Endothelial cell of umbilical vein (primary cell): Measurements from ENCODE around the gene EDN1. TPM values are rescaled to one million over a fixed set of nuclear protein-coding genes. Genes with fewer than 3 reads are reported as not detected.

Source experiments
- BruUV-seq: library from RNA; stranded (reverse); fragments of 400-500 nt; replicated peaks from 2 replicates; lab custom pipeline; 2021; lab: Mats Ljungman, UMichigan
- CTCF ChIA-PET: fragments of 300-600, 350-600 bp; sonication (Branson Sonifier 250); formaldehyde crosslinking; loops from one replicate; lab custom pipeline; 2021; ENCODE audit warnings: antibody characterized with exemption, inconsistent platforms; lab: Charles Lee
- POLR2A ChIA-PET: fragments of 300-600, 350-600 bp; sonication (Branson Sonifier 250); formaldehyde crosslinking; loops from one replicate; lab custom pipeline; 2021; ENCODE audit warnings: antibody characterized with exemption, inconsistent platforms; lab: Charles Lee
- DNase-seq: peaks from one replicate; pipeline ENCODE4 v3.0.0-alpha.2; 2011; ENCODE audit warnings: low read depth, low spot score
- FAIRE-seq: peaks from 2 replicates; lab custom pipeline; 2011; peaks lifted over from hg19 to GRCh38; lab: Jason Lieb, UNC
- H2AFZ ChIP-seq: 2 replicates; pipeline ENCODE4 v1.6.0; 2012; ENCODE audit warnings: low read depth, low read length, control low read depth, inconsistent platforms
- H3K27ac ChIP-seq: 2 replicates; pipeline ENCODE4 v1.5.1; 2011; ENCODE audit warnings: low read depth, mild to moderate bottlenecking, control low read depth, low read length, moderate library complexity; ENCODE audit not compliant: insufficient read depth
- H3K27me3 ChIP-seq, 2 experiments: 2 replicates each; pipeline versions ENCODE4 v1.6.0 to v1.6.1; 2011; ENCODE audit warnings: low read length in 2 of 2, mixed read lengths in 1 of 2; ENCODE audit not compliant: control insufficient read depth in 2 of 2, insufficient read depth in 2 of 2
- H3K36me3 ChIP-seq, 2 experiments: 2 replicates in 1 of 2; 3 replicates in 1 of 2; pipeline ENCODE4 v1.5.1; 2011; ENCODE audit warnings: low read length in 2 of 2, mild to moderate bottlenecking in 1 of 2, moderate library complexity in 1 of 2; ENCODE audit not compliant: control insufficient read depth in 2 of 2, insufficient read depth in 2 of 2; ENCODE audit errors: extremely low read depth in 1 of 2
- H3K4me1 ChIP-seq: 3 replicates; pipeline ENCODE4 v1.5.1; 2011; ENCODE audit warnings: mild to moderate bottlenecking, low read length; ENCODE audit not compliant: control insufficient read depth, insufficient read depth; ENCODE audit errors: extremely low read depth
- H3K4me2 ChIP-seq: 2 replicates; pipeline ENCODE4 v1.6.1; 2011; ENCODE audit warnings: low read length, control low read depth, mixed read lengths; ENCODE audit not compliant: insufficient read depth
- H3K4me3 ChIP-seq, 3 experiments: fragments of 200-600 bp in 1 of 3; sonication (generic), shearing (Covaris generic) in 1 of 3; replicated peaks in 1 of 3; 2 replicates each; pipeline ENCODE4 v1.5.1; 2011 to 2016; ENCODE audit warnings: control low read depth in 3 of 3, low read length in 3 of 3, mild to moderate bottlenecking in 2 of 3, inconsistent platforms in 1 of 3, low read depth in 1 of 3, moderate library complexity in 1 of 3; ENCODE audit not compliant: insufficient read depth in 1 of 3
- H3K79me2 ChIP-seq: 2 replicates; pipeline ENCODE4 v1.6.0; 2012; ENCODE audit warnings: low read length, inconsistent platforms; ENCODE audit not compliant: control insufficient read depth, insufficient read depth
- H3K9ac ChIP-seq: replicated peaks from 2 replicates; pipeline ENCODE3; 2011; ENCODE audit warnings: low read length, control low read depth; ENCODE audit not compliant: insufficient read depth; ENCODE audit errors: extremely low read depth
- H3K9me1 ChIP-seq: replicated peaks from 3 replicates; pipeline ENCODE4 v1.6.0; 2011; ENCODE audit warnings: mild to moderate bottlenecking, low read length; ENCODE audit not compliant: control insufficient read depth, insufficient read depth; ENCODE audit errors: extremely low read depth
- H3K9me3 ChIP-seq: replicated peaks from 2 replicates; pipeline ENCODE4 v1.5.1; 2012; ENCODE audit warnings: low read length, inconsistent platforms; ENCODE audit not compliant: control insufficient read depth, insufficient read depth
- H4K20me1 ChIP-seq: replicated peaks from 2 replicates; pipeline ENCODE3; 2011; ENCODE audit warnings: mild to moderate bottlenecking, low read length; ENCODE audit not compliant: control insufficient read depth, insufficient read depth; ENCODE audit errors: extremely low read depth
- EZH2 ChIP-seq: IDR thresholded peaks from 2 replicates; pipeline ENCODE4 v1.6.1; 2012; ENCODE audit warnings: borderline replicate concordance, low read depth, mild to moderate bottlenecking, moderate library complexity, low read length, inconsistent platforms; ENCODE audit not compliant: severe bottlenecking
- MAX ChIP-seq: IDR thresholded peaks from 2 replicates; pipeline ENCODE4 v1.6.1; 2011; ENCODE audit not compliant: insufficient read depth, insufficient read length
- MYC ChIP-seq: IDR thresholded peaks from one replicate; pipeline ENCODE4 v1.6.1; 2011; ENCODE audit warnings: mild to moderate bottlenecking, low read depth, low read length
- dilution Hi-C: fragments of 300-500 bp; cut with MboI; formaldehyde crosslinking; loops from one replicate; pipeline ENCODE4 v1.15.0; 2019; ENCODE audit warnings: low sequenced_read_pairs; ENCODE audit not compliant: extremely low pct_ligation_motif_present
- intact Hi-C: fragments of 100-400 bp; cut with micrococcal nuclease; formaldehyde crosslinking; loops from one replicate; pipeline ENCODE4 v1.10.0; 2022
- polyA plus RNA-seq, 4 experiments: library from polyadenylated mRNA; depleted of rRNA in 3 of 4; stranded (reverse) in 3 of 4; unstranded in 1 of 4; fragments of >200 nt; gene quantifications; 2 replicates each; pipeline versions ENCODE4 v1.2.1 to v1.2.3, GENCODE V29; 2011 to 2012; ENCODE audit warnings: missing spikeins in 1 of 4
- total RNA-seq: library from RNA; stranded (reverse); gene quantifications from 2 replicates; pipeline ENCODE4 v1.2.3, GENCODE V29; 2021
- TF ChIP-seq, protein P1 (sequence below), 2 donors: IDR thresholded peaks; 1 replicate in 1 of 2; 2 replicates in 1 of 2; pipeline ENCODE4 v1.5.1; 2011; ENCODE audit warnings: low read length in 2 of 2, mild to moderate bottlenecking in 2 of 2, moderate library complexity in 2 of 2, control low read depth in 1 of 2, inconsistent platforms in 1 of 2, low read depth in 1 of 2; ENCODE audit not compliant: insufficient read depth in 1 of 2; ENCODE audit errors: extremely low read depth in 1 of 2

EDN1 gene
- total and polyA plus RNA-seq, 2 donors (not counting 3 experiments of a cell fraction or from before 2014, with no cell fraction given), result 493 to 498 TPM

DNA sequence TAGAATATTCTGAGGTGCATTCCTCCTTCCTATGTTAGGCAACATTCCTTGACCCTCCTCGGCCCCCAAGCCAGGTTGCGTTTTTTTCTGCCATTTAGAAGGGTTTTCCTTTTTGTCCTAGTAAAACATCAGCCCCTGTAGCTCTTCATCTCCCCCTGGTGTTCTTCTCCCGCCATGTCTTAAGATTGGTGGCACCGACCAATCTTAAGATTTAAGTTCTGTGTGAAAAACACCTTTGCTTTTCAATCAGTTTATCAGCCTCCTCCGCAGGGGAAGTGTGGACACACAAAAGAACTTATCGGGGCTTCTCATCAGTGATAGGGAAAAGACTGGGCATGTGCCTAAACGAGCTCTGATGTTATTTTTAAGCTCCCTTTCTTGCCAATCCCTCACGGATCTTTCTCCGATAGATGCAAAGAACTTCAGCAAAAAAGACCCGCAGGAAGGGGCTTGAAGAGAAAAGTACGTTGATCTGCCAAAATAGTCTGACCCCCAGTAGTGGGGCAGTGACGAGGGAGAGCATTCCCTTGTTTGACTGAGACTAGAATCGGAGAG is 719 bp upstream of the EDN1 start:
- no peaks in the 10 kb centered on the region for H3K9me1 ChIP-seq
- no peaks in the 10 kb centered on the region for H3K9me3 ChIP-seq
- peaks cover 4% of the 10 kb centered on the region for H4K20me1 ChIP-seq
- H3K27ac ChIP-seq, result peak overlapping the region; percentile 98
- peak overlapping the region; percentile 50 to 91 (median 87) for H3K4me3 ChIP-seq
- ChIA-PET CTCF (interaction anchor here (0.5 to 4.6 kb wide), 49 partner anchors 9 to 714 kb away, joined by 3 to 89 read pairs (median 5); partner anchors contain the start of gene HIVEP1), POLR2A (interaction anchor here (0.5 to 4.3 kb wide), 28 partner anchors 10 to 703 kb away, joined by 3 to 125 read pairs (median 4); partner anchors contain the start of gene HIVEP1)
- peaks cover 20% of the 10 kb centered on the region for H3K4me1 ChIP-seq
- TF ChIP-seq MYC (no peak), MAX (no peak), EZH2 (no peak)
- TF ChIP-seq, protein P1, sequence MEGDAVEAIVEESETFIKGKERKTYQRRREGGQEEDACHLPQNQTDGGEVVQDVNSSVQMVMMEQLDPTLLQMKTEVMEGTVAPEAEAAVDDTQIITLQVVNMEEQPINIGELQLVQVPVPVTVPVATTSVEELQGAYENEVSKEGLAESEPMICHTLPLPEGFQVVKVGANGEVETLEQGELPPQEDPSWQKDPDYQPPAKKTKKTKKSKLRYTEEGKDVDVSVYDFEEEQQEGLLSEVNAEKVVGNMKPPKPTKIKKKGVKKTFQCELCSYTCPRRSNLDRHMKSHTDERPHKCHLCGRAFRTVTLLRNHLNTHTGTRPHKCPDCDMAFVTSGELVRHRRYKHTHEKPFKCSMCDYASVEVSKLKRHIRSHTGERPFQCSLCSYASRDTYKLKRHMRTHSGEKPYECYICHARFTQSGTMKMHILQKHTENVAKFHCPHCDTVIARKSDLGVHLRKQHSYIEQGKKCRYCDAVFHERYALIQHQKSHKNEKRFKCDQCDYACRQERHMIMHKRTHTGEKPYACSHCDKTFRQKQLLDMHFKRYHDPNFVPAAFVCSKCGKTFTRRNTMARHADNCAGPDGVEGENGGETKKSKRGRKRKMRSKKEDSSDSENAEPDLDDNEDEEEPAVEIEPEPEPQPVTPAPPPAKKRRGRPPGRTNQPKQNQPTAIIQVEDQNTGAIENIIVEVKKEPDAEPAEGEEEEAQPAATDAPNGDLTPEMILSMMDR (IDR thresholded peaks at IDR 0.05; ENCODE audit: extremely low read depth in 1 of 2, insufficient read depth in 1 of 2, low read depth in 1 of 2, low read length in 2 of 2), result peak; percentile 72 to 83
- no peaks in the 10 kb centered on the region for H3K27me3 ChIP-seq
- DNase-seq, result peak; percentile 91
- intact Hi-C loops (loop anchor here (1.0 to 10.0 kb wide), 6 partner anchors 55 to 704 kb away; no protein-coding TSS in a partner anchor), dilution Hi-C loops (loop anchor here (25.0 kb wide), 3 partner anchors 198 to 677 kb away; no protein-coding TSS in a partner anchor)
- H3K4me2 ChIP-seq, result peak overlapping the region; percentile 87
- TSS peak; percentile 81 for BruUV-seq
- peaks cover 25 to 32% of the 10 kb centered on the region in 2 experiments for H3K36me3 ChIP-seq
- no peak overlapping the region for H2AFZ ChIP-seq
- peaks cover 42% of the 10 kb centered on the region for H3K79me2 ChIP-seq
- FAIRE-seq, result no peak
- peak overlapping the region; percentile 99 for H3K9ac ChIP-seq
